Fibroblast of lung (primary cell): ENCODE measurements around the gene C1QTNF4. TPM values are rescaled to one million over a fixed set of nuclear protein-coding genes. Genes with fewer than 3 reads are reported as not detected.
A peak's percentile ranks its signal among the peaks of the same experiment; 100 is the strongest.

Experiments used
- DNase-seq, 2 donors: peaks; one replicate each; pipeline versions ENCODE4 v3.0.0 to v3.0.0-alpha.2; 2010; ENCODE audit warnings: low read depth in 2 of 2
- H2AFZ ChIP-seq: 2 replicates; pipeline ENCODE4 v1.5.1; 2012; ENCODE audit warnings: low read length, control low read depth, inconsistent platforms
- H3K27ac ChIP-seq: 2 replicates; pipeline ENCODE4 v1.5.1; 2011; ENCODE audit warnings: low read length, control low read depth; ENCODE audit not compliant: insufficient read depth
- H3K27me3 ChIP-seq: 2 replicates; pipeline ENCODE4 v1.5.1; 2011; ENCODE audit warnings: mild to moderate bottlenecking, low read length; ENCODE audit not compliant: control insufficient read depth, insufficient read depth
- H3K36me3 ChIP-seq: 2 replicates; pipeline ENCODE4 v1.5.1; 2011; ENCODE audit warnings: low read length; ENCODE audit not compliant: control insufficient read depth, insufficient read depth
- H3K4me1 ChIP-seq: 2 replicates; pipeline ENCODE4 v1.5.1; 2011; ENCODE audit warnings: low read length; ENCODE audit not compliant: control insufficient read depth, insufficient read depth; ENCODE audit errors: extremely low read depth
- H3K4me2 ChIP-seq: 2 replicates; pipeline ENCODE4 v1.5.1; 2011; ENCODE audit warnings: low read length, control low read depth; ENCODE audit not compliant: insufficient read depth; ENCODE audit errors: extremely low read depth
- H3K4me3 ChIP-seq, 4 experiments: fragments of 200-600 bp in 1 of 4; sonication (generic) in 1 of 4; replicated peaks in 1 of 4; 2 replicates each; pipeline ENCODE4 v1.5.1; 2011 to 2016; ENCODE audit warnings: low read length in 4 of 4, low read depth in 3 of 4, mild to moderate bottlenecking in 3 of 4, control low read depth in 2 of 4, inconsistent platforms in 1 of 4, mixed read lengths in 1 of 4; ENCODE audit not compliant: insufficient read depth in 1 of 4; ENCODE audit errors: control extremely low read depth in 1 of 4
- H3K79me2 ChIP-seq: 2 replicates; pipeline ENCODE4 v1.5.1; 2012; ENCODE audit warnings: mild to moderate bottlenecking, low read length, inconsistent platforms; ENCODE audit not compliant: control insufficient read depth, insufficient read depth
- H3K9ac ChIP-seq: 2 replicates; pipeline ENCODE4 v1.5.1; 2011; ENCODE audit warnings: mild to moderate bottlenecking, low read length, control low read depth; ENCODE audit not compliant: insufficient read depth
- H3K9me3 ChIP-seq: 2 replicates; pipeline ENCODE4 v1.5.1; 2012; ENCODE audit warnings: low read depth, low read length; ENCODE audit not compliant: control insufficient read depth, insufficient read depth
- H4K20me1 ChIP-seq: 2 replicates; pipeline ENCODE4 v1.5.1; 2011; ENCODE audit warnings: low read length; ENCODE audit not compliant: control insufficient read depth, insufficient read depth; ENCODE audit errors: extremely low read depth
- CTCF ChIP-seq, 2 donors: IDR thresholded peaks in 1 of 2; conservative IDR thresholded peaks in 1 of 2; 1 replicate in 1 of 2; 2 replicates in 1 of 2; pipeline ENCODE4 v1.5.1; 2011 to 2012; ENCODE audit warnings: low read length in 2 of 2, control low read depth in 1 of 2, inconsistent platforms in 1 of 2, low read depth in 1 of 2, mild to moderate bottlenecking in 1 of 2
- EZH2 ChIP-seq: IDR thresholded peaks from 2 replicates; pipeline ENCODE4 v1.5.1; 2012; ENCODE audit warnings: low read length, control low read depth, mild to moderate bottlenecking; ENCODE audit errors: missing control alignments
- polyA plus RNA-seq, 2 donors: library from polyadenylated mRNA; depleted of rRNA in 1 of 2; stranded (reverse) in 1 of 2; unstranded in 1 of 2; fragments of >200 nt; gene quantifications; 2 replicates each; pipeline ENCODE4 v1.2.1, GENCODE V29; 2011 to 2012; ENCODE audit warnings: missing spikeins in 1 of 2
- total RNA-seq: library from RNA; depleted of rRNA; stranded (reverse); fragments of >200 nt; gene quantifications from 2 replicates; pipeline ENCODE4 v1.2.1, GENCODE V29; 2014

The C1QTNF4 gene
- total and polyA plus RNA-seq, 2 donors (not counting 1 experiment from before 2014, with no cell fraction given): under 0.01 TPM; not detected in 1

- peaks cover 13% of the 10 kb centered on the region for H3K79me2 ChIP-seq
- H3K27me3 ChIP-seq: no peaks in the 10 kb centered on the region
- peak overlapping the region; percentile 43 for H3K27ac ChIP-seq
- H4K20me1 ChIP-seq: no peaks in the 10 kb centered on the region
- peaks cover 16% of the 10 kb centered on the region for H3K4me1 ChIP-seq
- no peak overlapping the region for H3K9ac ChIP-seq
- H3K4me2 ChIP-seq: peak overlapping the region; percentile 35
- no peak overlapping the region for H3K4me3 ChIP-seq
- H2AFZ ChIP-seq: no peak overlapping the region
- peak; percentile 33 to 72 for DNase-seq
- no peaks in the 10 kb centered on the region for H3K9me3 ChIP-seq
- no peak for TF ChIP-seq EZH2
- no peak for TF ChIP-seq CTCF (conservative IDR thresholded peaks at IDR 0.05 in 1 of 2, IDR thresholded peaks at IDR 0.05 in 1 of 2; ENCODE audit: low read depth in 1 of 2, low read length in 2 of 2)
- H3K36me3 ChIP-seq: peaks cover 13% of the 10 kb centered on the region
These were observed 22.3 kb downstream of the C1QTNF4 start for GRCh38 chr11:47571895-47572294.

- TF ChIP-seq EZH2 (no peak), CTCF (conservative IDR thresholded peaks at IDR 0.05 in 1 of 2, IDR thresholded peaks at IDR 0.05 in 1 of 2; ENCODE audit: low read depth in 1 of 2, low read length in 2 of 2) (no peak)
- Histone ChIP-seq H4K20me1 (no peaks in the 10 kb centered on the region), H3K27me3 (no peaks in the 10 kb centered on the region), H2AFZ (no peak overlapping the region), H3K79me2 (peaks cover 13% of the 10 kb centered on the region), H3K4me1 (peaks cover 16% of the 10 kb centered on the region), H3K9ac (no peak overlapping the region), H3K4me3 (no peak overlapping the region), H3K27ac (no peak overlapping the region), H3K9me3 (no peaks in the 10 kb centered on the region), H3K4me2 (no peak overlapping the region), H3K36me3 (peaks cover 13% of the 10 kb centered on the region)
- DNase-seq: no peak
These were observed 22.9 kb downstream of the C1QTNF4 start for GRCh38 chr11:47571357-47571729.

- no peak overlapping the region for H3K9ac ChIP-seq
- H3K27me3 ChIP-seq: no peaks in the 10 kb centered on the region
- H4K20me1 ChIP-seq: no peaks in the 10 kb centered on the region
- no peak overlapping the region for H3K27ac ChIP-seq
- no peaks in the 10 kb centered on the region for H3K9me3 ChIP-seq
- no peak for DNase-seq
- H3K4me2 ChIP-seq: no peak overlapping the region
- H3K36me3 ChIP-seq: peaks cover 13% of the 10 kb centered on the region
- peaks cover 18% of the 10 kb centered on the region for H3K79me2 ChIP-seq
- peaks cover 16% of the 10 kb centered on the region for H3K4me1 ChIP-seq
- no peak overlapping the region for H2AFZ ChIP-seq
- H3K4me3 ChIP-seq: no peak overlapping the region
- no peak for TF ChIP-seq EZH2
- no peak for TF ChIP-seq CTCF (conservative IDR thresholded peaks at IDR 0.05 in 1 of 2, IDR thresholded peaks at IDR 0.05 in 1 of 2; ENCODE audit: low read depth in 1 of 2, low read length in 2 of 2)
These were observed 23.4 kb downstream of the C1QTNF4 start for GRCh38 chr11:47570651-47571356.
